ENCODE data around the gene IL4.

The IL4 gene

DNA sequence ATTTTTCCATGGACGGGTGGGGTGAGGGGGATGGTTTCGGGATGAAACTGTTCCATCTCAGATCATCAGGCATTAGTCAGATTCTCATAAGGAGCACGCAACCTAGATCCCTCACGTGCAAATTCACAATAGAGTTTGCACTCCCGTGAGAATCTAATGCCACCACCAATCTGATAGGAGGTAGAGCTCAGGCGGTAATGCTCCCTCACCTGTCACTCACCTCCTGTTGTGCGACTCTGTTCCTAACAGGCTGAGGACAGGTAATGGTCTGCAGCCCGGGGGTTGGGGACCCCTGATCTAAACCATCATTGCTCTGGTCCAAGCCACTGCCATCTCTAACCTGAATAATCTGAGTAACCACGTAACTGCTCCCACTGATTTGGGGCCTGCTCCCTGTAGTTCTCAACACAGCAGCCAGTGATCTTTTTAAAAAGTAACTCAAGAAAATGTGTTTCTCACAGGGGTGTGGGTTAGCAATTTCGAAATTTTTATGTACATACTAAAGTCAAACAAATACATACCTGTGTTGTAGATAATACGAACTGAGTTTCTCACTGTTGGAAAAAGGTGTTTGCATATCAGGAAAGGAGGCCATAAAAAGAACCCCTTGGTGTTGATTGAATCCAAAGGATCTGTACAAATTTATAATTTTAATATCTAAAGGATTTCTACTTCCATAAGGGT is 27.1 kb upstream of the IL4 start:
- no peak for DNase-seq (ENCODE audit: extremely low read depth, insufficient read length)
- TF ChIP-seq, protein P1, sequence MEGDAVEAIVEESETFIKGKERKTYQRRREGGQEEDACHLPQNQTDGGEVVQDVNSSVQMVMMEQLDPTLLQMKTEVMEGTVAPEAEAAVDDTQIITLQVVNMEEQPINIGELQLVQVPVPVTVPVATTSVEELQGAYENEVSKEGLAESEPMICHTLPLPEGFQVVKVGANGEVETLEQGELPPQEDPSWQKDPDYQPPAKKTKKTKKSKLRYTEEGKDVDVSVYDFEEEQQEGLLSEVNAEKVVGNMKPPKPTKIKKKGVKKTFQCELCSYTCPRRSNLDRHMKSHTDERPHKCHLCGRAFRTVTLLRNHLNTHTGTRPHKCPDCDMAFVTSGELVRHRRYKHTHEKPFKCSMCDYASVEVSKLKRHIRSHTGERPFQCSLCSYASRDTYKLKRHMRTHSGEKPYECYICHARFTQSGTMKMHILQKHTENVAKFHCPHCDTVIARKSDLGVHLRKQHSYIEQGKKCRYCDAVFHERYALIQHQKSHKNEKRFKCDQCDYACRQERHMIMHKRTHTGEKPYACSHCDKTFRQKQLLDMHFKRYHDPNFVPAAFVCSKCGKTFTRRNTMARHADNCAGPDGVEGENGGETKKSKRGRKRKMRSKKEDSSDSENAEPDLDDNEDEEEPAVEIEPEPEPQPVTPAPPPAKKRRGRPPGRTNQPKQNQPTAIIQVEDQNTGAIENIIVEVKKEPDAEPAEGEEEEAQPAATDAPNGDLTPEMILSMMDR (IDR thresholded peaks at IDR 0.05; ENCODE audit: insufficient read depth, low read length, poor library complexity, severe bottlenecking), result no peak
- Histone ChIP-seq H3K36me3 (ENCODE audit: control insufficient read depth, insufficient read depth, low read length) (peaks cover 6% of the 10 kb centered on the region), H3K4me3 (replicated peaks; ENCODE audit: low read depth, low read length) (no peak overlapping the region), H3K27me3 (replicated peaks; ENCODE audit: control insufficient read depth, insufficient read depth, low read length) (no peaks in the 10 kb centered on the region)

DNA sequence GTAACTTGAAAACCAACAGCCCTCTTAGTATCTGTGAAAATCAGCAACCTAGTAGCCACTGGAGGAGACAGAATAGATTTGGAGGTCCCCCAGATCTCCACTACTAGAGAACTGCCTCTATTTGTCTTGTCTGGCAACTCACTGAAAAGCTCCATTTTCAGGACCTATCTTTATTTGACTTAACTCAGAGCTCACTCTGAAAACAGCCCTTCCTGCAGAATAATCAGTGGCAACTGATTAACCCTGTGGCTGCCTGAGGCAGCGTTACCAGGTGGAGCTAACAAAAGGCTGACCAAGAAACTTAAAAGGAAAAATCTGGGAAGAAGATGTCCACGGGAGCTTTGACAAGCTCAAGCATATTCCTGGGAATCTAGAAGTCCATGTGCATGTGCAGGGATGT is 26.3 kb upstream of the IL4 start:
- H3K27me3 ChIP-seq (replicated peaks; ENCODE audit: control insufficient read depth, insufficient read depth, low read length), result no peaks in the 10 kb centered on the region
- TF ChIP-seq, protein P1 (IDR thresholded peaks at IDR 0.05; ENCODE audit: insufficient read depth, low read length, poor library complexity, severe bottlenecking), result no peak
- no peak overlapping the region for H3K4me3 ChIP-seq (replicated peaks; ENCODE audit: low read depth, low read length)
- H3K36me3 ChIP-seq (ENCODE audit: control insufficient read depth, insufficient read depth, low read length), result peaks cover 6% of the 10 kb centered on the region
- no peak for DNase-seq (ENCODE audit: extremely low read depth, insufficient read length)

DNA sequence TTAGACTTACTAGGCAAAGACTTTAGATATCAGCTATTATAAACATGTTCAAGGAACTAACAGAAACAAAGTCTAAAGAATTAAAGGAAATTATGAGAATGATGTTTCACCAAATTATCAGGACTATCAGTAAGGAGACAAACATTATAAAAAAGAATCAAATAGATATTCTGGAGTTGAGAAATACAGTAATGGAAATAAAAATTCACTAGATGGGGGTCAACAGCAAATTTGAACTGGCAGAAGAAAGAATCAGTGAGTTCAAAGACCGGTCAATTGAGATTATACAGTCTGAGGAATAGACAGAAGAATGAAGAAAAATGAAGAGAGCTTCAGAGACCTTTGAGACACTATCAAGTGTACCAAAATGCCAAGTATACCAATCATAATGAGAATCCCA is 25.4 kb upstream of the IL4 start:
- DNase-seq (ENCODE audit: extremely low read depth, insufficient read length), result no peak
- Histone ChIP-seq H3K27me3 (replicated peaks; ENCODE audit: control insufficient read depth, insufficient read depth, low read length) (no peaks in the 10 kb centered on the region), H3K36me3 (ENCODE audit: control insufficient read depth, insufficient read depth, low read length) (no peaks in the 10 kb centered on the region; the same call in 1 of the 2 replicates), H3K4me3 (replicated peaks; ENCODE audit: low read depth, low read length) (no peak overlapping the region)
- TF ChIP-seq, protein P1 (IDR thresholded peaks at IDR 0.05; ENCODE audit: insufficient read depth, low read length, poor library complexity, severe bottlenecking), result no peak

DNA sequence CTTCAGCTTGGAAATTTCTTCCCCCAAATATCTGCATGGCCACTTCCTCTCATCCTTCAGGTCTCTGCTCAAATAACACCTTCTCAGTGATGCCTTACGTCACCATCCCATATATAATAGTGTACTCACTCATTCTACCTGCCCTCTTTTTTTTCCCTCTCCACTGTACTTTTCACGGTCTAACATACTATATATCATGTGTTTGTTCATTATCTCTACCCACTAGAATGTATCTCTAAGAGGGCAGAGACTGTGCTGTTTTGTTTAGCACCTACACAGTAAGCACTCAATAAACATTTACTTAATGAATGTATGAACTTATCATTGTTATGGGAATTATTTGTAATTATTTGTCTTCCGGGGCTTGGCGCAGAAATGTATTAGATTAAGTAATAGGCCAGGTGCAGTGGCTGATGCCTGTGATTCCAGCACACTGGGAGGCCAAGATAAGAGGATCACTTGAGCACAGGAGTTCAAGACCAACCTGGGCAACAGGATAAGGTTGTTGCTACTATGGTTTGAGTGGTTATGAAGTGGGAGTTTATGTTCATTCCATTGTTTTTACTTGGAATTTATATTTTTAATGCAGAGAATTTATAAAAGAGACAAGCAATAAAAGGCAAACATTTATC is 21.8 kb upstream of the IL4 start:
- H3K27me3 ChIP-seq (replicated peaks; ENCODE audit: control insufficient read depth, insufficient read depth, low read length), result no peaks in the 10 kb centered on the region
- H3K36me3 ChIP-seq (ENCODE audit: control insufficient read depth, insufficient read depth, low read length), result no peaks in the 10 kb centered on the region
- H3K4me3 ChIP-seq (replicated peaks; ENCODE audit: low read depth, low read length), result no peak overlapping the region
- no peak for DNase-seq (ENCODE audit: extremely low read depth, insufficient read length)
- TF ChIP-seq, protein P1 (IDR thresholded peaks at IDR 0.05; ENCODE audit: insufficient read depth, low read length, poor library complexity, severe bottlenecking), result no peak

DNA sequence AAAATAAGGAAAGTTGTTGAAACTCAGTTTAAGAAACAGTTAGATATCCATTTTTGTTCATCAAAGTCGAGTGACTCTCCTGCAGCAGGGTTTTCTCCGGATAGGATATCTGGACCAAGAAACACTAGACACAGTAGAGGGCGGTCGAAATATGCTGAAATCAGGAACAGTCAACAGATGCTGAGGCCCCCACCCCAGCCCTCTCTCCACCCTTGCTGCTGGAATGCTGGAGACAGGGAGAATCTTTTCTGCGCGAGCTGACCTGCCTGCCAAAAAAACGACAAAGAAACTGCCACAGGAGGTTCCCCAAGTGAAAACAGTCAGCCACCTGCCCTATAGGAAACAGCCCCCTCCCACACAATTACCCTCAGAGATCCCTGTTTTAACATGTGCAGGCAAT is 20.1 kb upstream of the IL4 start:
- no peaks in the 10 kb centered on the region for H3K36me3 ChIP-seq (ENCODE audit: control insufficient read depth, insufficient read depth, low read length)
- H3K27me3 ChIP-seq (replicated peaks; ENCODE audit: control insufficient read depth, insufficient read depth, low read length), result no peaks in the 10 kb centered on the region
- no peak for DNase-seq (ENCODE audit: extremely low read depth, insufficient read length)
- H3K4me3 ChIP-seq (replicated peaks; ENCODE audit: low read depth, low read length), result no peak overlapping the region
- TF ChIP-seq, protein P1 (IDR thresholded peaks at IDR 0.05; ENCODE audit: insufficient read depth, low read length, poor library complexity, severe bottlenecking), result no peak
